Endometrial microvascular endothelial cells (primary cell): Measurements from ENCODE around the gene WSCD1. TPM values are rescaled to one million over a fixed set of nuclear protein-coding genes. Genes with fewer than 3 reads are reported as not detected.

Experiments
- in situ Hi-C: cut with HindIII; loops from 2 replicates; pipeline ENCODE4 v1.10.0; 2017; ENCODE audit warnings: low sequenced_read_pairs, low pct_unique_long_range_greater_than_20kb; ENCODE audit errors: inconsistent ontology term
- total RNA-seq: library from RNA; depleted of rRNA; stranded (reverse); fragments of >200 nt; gene quantifications from one replicate; pipeline ENCODE4 v1.2.3, GENCODE V29; 2015; ENCODE audit errors: inconsistent ontology term

WSCD1 gene
- total RNA-seq, 1 donor from 2014 or later = 27.2 TPM

DNA sequence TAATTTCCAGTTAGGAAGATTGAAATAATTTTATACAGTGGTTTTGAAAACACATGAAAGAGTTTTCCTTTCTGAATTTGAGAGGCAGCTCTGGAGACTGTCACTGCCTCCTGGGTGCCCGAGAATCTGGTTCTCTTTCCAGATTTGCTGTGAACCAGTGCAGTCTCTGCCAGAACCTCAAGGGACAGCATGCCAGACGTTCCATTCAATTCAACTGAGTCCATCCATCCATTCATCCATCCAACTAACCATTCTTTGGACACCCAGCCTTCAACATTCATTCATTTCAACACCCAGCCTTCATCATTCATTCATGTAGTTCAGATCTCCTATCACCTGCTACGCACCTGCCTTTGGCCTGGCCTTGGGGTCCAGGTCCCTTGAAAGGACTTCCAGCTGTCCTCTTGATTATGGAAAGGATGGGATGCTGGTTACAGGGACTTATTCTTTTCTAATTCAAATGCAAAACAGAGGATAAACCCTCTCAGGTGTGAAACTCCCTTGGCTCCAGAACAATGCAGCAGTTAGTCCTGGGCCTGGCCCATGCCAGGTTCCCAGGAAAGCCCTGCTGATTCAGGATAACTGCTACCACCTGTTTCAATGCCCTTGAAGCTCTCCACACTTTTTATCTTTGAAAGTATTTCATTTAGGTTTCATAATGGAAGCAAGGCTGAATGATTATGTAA lies 68.7 kb downstream of the WSCD1 start:
- in situ Hi-C loops = no loop called here

DNA sequence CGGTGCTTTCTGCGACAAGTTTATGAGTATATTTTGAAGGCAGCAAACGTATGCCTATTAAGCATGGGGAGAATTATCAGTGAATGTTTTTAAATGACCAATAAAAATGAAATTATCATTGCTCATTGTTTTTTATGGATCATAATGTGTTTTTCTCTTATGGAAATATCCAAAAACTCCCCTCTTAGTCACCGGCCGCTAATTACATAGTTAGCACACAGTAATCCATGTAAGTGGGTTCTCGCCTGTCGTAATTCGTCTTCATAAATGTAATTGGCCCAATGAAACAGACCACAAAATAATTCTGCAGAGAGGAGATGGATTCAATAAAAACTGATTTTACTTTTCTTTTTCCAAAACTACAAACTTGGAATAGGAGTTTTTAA lies 69.3 kb downstream of the WSCD1 start:
- in situ Hi-C loops = no loop called here

DNA sequence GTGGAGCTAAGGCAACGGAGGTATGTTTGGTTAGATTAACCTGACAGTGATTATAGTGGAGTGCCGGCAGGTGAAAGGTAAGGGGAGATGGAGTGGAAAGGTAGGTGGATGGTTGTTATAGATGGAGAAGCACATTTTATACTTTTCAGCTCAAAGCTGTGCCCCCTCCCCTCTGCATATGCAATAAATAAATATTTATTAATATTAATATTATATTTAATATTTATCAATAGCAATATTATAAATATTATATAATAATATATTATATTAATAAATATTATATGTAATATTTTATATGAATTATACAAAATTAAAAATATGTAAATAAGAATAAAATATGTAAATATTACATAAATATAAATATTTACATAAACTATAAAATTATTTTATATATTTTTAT lies 70.0 kb downstream of the WSCD1 start:
- in situ Hi-C loops = no loop called here

DNA sequence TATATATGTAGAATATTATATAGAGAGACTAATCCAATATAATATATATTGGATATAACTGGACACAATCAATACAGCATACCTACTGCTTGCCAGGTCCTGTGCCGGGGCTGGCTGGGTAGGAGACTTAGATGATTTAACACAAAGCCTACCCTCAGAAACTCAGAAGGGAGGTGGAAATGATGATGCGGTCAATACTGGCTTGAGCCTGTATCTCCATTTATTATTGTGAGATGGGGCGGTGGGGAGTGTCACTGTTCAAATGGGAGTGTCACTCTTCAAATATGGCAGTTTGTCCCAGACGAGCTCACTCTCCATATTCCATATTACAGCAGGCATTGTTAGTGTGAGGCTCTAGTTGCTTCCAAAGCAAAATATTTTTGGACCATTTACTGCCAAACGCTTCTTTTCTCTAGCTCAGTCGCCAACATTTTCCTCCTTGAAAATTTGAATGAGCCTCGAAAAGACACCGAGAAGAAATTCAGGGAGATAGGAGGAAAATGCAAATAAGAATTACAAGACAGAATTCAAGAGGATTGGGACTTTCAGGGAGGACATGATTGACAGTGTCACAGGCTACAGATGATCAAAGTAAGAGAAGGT lies 70.7 kb downstream of the WSCD1 start:
- in situ Hi-C loops = no loop called here

DNA sequence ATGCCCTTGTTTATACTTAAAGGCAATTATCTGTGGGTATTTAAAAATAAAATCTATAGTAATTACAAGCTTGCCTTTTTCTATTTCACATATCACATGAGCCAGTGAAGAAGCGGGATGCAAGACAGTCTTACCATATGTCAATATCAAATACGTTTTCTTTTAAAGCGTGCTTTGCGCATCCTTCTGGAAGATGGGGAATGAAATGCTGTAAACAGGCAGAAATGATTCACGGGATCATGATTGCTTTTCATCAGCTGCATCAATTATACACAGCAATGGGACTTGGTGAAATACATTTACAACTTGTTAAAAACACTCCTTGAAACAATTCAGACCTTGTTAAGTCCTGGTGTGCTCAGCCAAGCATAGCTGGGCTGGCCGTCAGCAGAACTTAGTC lies 72.5 kb downstream of the WSCD1 start:
- in situ Hi-C loops = no loop called here

DNA sequence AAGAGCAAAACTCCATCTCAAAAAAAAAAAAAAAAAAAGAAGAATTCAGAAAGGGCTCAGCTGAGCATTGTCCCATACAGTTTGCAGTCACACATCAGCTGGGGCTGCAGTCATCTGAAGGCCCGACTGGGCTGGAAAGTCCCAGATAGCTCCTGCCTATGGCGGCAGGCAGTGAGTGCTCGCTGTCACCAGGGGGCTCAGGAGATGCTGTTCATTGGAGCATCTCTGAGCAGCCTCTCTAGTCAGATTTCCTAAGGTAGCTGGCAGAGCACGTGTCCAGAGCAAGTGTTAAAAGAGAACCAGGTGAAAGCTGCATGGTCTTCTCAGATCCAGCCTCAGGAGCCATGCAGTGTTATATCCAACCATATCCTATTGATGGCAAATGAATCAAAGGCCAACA lies 75.8 kb downstream of the WSCD1 start:
- in situ Hi-C loops = no loop called here

DNA sequence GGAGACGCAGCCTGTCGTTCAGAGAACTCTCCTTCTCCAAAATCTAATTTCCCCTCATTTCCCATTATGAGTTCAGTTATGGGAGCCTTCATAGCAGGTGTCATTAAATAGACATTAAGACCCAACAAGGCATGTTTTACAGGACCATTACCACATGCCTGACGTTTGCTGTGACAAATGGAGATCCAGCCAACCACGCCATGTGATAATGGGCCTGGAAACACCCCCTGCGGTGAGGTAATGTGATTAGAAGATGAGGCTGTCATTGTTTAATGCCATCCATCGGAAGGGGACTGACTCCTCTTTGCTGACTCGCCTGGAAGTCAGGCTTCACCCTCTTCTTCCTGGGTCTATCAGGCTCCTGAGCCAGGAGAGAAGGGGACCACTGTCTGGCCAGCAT lies 76.9 kb downstream of the WSCD1 start:
- in situ Hi-C loops = no loop called here

DNA sequence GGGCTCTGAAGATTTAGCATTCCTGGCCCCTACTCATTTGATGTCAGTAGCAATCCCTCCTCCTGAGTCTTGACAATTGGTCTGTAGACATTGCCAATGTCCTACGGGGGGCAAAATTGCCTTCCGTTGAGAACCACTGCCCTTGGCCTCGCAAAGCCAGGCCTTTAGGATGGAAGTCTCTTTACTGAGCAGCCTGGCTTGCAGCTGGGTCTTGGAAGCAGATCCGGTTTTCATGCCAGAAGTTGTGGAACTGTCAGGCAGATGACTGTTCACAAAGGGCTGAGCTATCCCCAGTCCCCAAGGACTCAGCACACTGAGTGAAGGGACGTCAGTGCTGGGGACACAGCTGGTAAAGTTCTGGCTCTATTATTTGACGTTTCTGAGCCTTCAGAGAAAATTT lies 83.2 kb downstream of the WSCD1 start:
- in situ Hi-C loops = no loop called here

DNA sequence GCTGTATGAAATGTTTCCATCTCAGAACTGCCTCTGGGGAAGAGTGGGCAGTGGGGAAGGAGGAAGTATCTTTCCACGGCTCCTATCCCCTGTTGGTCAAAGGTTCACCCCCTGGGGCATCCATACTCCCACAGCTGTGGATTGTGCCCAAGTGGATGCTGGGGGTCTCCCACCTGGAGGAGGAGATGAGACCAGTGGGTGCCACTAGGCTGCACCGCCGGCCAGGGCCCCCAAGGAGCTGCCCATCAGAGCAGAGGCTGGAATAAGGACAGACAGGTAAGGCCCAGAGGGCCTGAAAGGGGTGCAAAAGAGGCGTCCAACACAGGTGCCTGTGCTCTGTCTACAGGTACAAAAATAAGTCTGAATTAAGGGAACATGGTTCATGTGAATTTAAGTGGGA lies 87.5 kb downstream of the WSCD1 start:
- in situ Hi-C loops = no loop called here

DNA sequence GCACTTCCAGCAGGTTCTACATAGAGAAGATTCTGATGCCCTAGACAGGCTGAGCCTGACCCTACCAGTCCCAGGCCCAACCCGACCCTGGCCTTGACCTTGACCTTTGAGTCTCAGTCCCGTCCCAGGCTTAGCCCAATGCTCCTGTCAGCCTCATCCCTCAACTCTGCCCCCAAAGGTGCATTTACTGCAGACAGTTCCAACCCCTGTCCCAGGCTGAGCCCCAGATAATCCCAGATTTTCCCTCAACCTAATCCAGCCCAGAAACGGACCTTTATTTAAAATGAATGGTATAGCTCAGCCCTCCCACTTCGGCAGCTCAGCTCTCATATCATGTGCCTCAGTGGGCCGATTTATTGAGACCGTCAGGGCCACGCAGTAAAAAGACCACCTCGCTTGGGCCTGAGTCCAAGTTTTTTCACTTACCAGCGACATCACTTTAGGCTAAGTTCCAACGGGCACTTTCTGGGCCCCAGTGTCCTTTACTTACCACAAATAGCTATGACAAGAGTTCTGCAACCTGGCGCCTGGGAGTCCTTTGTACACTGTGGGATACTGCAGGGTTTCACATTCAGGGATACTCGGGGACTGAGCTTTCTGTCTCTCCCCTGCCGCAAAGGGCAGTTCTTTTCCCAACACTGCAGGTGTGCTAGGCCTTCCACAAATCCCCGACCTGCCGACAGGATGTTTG lies 89.5 kb downstream of the WSCD1 start:
- in situ Hi-C loops = no loop called here

DNA sequence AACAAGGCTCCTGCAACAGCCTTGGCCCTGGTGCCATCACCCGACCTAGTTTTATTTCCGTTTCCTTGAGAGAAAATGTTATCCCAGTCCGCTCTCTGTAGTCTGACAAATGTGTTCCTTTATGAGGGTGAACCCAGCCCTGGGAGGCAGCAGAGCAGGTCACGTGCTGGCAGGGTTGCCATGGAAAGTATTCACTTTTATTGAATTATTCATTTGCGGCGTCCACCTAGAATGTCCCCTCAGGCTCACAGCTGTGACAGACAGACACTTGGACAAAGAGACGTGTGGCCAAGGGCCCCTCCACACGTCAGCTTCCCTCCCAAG lies 90.0 kb downstream of the WSCD1 start:
- in situ Hi-C loops = no loop called here

DNA sequence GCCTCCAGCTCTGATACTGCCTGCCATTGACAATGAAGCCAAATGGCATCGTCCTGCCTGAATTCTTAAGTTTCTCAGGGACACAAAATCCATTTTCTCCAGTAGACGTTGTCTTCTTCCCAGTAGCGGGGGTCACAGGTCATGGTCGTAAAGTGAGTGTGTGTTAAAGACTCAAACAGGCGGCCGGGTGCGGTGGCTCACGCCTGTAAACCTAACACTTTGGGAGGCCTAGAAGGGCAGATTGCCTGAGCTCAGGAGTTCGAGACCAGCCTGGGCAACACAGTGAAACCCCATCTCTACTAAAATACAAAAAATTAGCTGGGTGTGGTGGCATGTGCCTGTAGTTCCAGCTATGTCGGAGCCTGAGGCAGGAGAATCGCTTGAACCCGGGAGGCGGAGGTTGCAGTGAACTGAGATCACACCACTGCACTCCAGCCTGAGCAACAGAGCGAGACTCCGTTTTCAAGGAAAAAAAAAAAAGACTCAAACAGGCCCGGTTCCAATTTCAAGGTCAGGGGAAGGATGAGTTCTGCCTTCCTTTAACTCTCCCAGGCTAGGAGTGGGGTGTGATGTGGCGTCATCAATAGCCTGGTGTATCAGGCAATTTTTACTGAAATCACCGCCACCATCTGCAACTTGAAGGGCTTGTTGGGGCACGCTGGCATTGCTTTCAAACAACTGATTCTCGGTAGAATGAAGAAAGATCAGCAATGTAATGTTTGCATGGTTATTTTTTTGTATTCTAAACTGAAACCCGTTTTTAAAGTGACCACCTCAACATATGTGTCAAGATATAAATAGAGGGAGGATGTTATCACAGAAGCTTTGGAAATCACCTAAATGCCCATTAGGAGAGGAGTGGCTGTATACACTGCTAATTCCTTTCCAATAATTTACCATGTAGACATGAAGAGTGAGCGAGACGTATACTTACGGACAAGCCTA lies 91.0 kb downstream of the WSCD1 start:
- in situ Hi-C loops = no loop called here

DNA sequence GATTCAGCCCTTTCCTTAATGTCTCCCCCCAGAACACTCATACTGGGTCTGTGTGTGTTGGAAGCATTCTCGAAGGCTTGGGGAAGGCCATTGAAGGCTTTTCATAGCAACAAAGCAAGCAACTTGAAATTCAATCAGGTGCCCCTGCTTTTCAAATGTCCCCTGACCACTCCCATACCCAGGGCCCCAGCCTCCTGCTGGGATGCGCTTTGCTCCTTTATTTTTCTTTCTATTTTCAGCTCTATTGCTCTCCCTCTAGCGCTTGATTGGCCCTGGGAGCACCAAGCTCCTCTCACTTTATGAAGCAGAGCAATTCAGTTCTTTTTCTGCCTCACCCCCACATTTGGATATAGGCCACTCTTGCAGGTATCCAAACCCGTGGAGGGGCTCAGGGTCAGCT lies 92.0 kb downstream of the WSCD1 start:
- in situ Hi-C loops = no loop called here

DNA sequence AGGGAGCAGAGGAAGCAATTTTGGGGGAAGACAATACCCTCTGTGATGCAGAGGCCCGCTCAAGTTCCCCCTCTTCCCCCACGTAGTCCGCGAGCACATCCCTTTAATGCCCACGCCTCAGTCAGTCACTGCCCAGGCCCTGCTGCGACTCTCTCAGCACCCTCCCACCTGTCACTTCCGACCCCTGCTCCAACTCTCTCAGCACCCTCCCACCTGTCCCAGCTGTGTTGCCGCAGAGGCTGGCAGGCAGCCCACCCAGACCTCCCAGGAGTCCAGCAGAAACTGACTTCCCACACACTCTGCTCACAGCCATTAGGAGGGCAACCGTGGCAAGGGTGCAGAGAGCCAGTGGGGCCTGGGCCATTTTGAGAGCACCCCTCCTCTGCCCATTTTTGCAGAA lies 92.7 kb downstream of the WSCD1 start:
- in situ Hi-C loops = no loop called here

DNA sequence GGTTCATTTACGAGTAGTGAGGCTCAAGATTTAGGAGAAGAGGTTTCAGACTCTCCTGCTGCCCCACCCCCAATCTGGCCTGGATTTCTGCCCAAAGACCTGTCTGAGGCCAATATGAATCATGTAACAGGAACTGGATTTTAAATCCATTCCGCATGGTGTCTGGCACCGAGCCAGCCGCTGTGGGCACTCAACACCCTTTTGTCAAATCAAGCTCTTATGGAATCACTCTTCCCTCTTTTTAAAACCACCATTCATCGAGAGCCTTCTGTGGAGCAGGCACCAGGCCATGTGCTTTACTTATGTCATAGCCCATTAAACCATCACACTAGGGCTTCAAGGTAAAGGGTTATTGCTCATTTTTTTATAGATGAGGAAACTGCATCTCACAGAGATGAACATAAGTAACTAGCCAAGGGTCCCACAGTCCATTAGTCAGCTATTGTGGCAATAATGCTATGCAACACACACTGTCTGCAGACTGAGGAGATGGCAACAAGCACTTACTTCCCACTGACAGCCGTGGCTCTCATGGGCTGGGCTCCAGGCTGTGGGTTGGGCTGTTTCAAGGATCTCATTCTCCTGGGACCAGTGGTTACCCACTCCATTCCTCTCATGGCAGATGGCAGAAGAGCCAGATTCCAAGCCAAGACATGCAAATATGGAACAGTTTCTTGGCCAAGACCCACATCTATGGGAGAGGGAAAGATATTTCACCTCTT lies 93.6 kb downstream of the WSCD1 start:
- in situ Hi-C loops = no loop called here

DNA sequence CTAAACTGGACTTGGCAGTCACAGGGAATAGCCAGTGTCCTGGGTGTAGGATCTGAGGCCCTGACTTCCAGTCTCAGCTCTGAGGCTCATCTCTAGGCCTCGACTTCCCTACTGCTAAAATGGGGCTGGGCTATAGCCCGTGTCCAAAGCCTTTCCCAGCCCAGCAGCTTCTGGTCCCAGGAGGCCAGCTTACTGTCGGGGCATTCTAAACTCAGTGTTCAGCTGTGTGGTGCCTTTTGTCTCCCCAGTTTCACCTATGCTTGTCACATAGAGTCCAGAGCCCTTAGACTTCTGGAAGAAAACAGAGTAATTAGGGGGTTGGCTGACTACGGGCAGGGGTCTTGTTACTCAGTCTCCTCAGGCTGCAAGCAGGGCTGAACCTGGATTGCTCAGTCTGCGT lies 94.8 kb downstream of the WSCD1 start:
- in situ Hi-C loops = no loop called here

DNA sequence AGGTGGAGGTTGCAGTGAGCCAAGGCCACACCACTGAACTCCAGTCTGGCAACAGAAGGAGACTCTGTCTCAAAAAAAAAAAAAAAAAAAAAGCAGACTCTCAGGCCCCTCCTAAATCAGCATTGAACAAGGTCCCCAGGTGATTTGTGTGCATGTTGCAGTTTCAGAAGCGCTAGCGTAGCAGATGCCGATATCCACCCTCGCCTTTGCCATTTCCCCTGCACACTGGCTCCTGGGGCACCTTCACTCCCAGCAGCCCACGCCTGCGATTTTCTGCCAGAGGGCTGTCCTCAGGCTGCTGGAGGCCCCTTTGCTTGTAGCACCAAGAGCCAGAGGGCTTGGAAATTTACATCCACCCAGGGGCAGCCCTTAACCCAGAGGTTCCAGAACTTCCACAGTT lies 95.6 kb downstream of the WSCD1 start:
- in situ Hi-C loops = no loop called here

DNA sequence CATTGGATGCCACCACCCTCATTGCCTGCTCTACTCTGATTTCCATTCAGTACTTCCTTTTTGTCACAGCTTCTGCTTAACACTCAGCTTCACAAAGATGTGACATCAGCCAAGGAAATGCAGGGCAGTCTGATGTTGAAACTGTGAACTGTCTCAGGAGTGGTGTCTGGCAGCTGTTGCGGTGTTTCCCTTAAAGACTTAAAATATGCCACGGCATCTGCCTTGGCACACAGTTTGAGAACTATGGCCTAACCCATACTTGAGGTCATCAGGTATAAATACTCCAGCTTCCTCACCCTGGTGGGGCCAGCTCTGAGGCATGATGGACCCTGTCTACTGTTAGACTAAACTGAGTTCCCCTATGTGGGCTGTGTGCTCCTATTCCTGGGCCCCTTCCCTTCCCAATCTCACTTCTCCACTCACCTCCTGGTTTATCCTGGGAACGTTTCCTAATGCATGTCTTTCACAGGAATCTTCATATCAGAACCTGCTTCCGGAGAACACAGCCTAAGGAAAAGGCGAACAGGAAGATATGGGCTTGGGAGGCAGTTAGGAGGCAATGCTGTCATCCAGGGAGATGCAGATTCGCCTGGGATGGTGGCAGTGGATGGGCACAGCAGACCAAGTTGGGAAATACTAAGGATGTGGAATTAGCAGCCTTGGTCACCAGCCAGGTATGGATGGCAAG lies 96.5 kb downstream of the WSCD1 start:
- in situ Hi-C loops = no loop called here
